ENCODE measurements around the gene PRKN.

The PRKN gene

GRCh38 chr6:162602759-162603158 lies 124.8 kb downstream of the PRKN start:
- TF ChIP-seq EZH2phosphoT487 (IDR thresholded peaks at IDR 0.05; ENCODE audit: low read length): no peak
- TF ChIP-seq CTCF (IDR thresholded peaks at IDR 0.05; ENCODE audit: low read length): no peak
- TF ChIP-seq EZH2 (optimal IDR thresholded peaks at IDR 0.05; ENCODE audit: low read depth, low read length): no peak
- Histone ChIP-seq H3K9ac (ENCODE audit: low read length) (no peak overlapping the region), H3K27me3 (replicated peaks; ENCODE audit: insufficient read depth, low read length) (no peaks in the 10 kb centered on the region), H3K79me2 (ENCODE audit: low read length) (no peaks in the 10 kb centered on the region), H3K4me1 (ENCODE audit: low read length) (no peaks in the 10 kb centered on the region), H2AFZ (ENCODE audit: low read length) (no peak overlapping the region), H3F3A (ENCODE audit: insufficient read depth, low read length) (no peaks in the 10 kb centered on the region), H3K9me3 (replicated peaks; ENCODE audit: insufficient read depth, low read length) (no peaks in the 10 kb centered on the region), H4K20me1 (ENCODE audit: insufficient read depth, low read length) (no peaks in the 10 kb centered on the region), H3K27ac (ENCODE audit: low read length) (no peak overlapping the region), H3K36me3 (replicated peaks; ENCODE audit: insufficient read depth, low read length) (no peaks in the 10 kb centered on the region), H3K9me2 (replicated peaks; ENCODE audit: insufficient read depth, low read length) (no peaks in the 10 kb centered on the region), H3K4me2 (ENCODE audit: low read depth, low read length) (no peak overlapping the region), H3K4me3 (ENCODE audit: low read length) (no peak overlapping the region)
- DNase-seq: no peak

DNA sequence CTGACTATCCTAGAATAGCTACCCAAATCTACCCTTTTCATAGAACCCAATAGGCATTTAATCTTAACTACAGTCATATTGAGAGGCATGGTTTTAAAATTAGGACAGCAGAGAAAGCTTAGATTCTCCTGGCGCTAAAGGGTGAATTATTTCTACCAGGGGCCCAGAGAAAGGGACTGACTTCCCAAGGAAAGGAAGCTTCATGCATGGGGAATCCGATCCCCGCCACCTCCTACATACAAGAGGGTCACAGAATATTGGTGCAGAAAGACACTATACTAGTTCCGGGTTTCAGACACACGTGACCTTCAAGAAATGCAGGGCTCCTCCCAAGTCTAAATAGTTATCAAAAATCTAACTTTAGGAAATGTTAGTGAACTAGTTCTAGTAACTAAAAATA lies 130.9 kb downstream of the PRKN start:
- Histone ChIP-seq H3K4me1 (ENCODE audit: low read length) (no peaks in the 10 kb centered on the region), H3K79me2 (ENCODE audit: low read length) (no peaks in the 10 kb centered on the region), H3K9ac (ENCODE audit: low read length) (no peak overlapping the region), H3K4me3 (ENCODE audit: low read length) (no peak overlapping the region), H3K4me2 (ENCODE audit: low read depth, low read length) (no peak overlapping the region), H3K27ac (ENCODE audit: low read length) (no peak overlapping the region), H2AFZ (ENCODE audit: low read length) (no peak overlapping the region), H3K27me3 (replicated peaks; ENCODE audit: insufficient read depth, low read length) (no peaks in the 10 kb centered on the region), H3K36me3 (replicated peaks; ENCODE audit: insufficient read depth, low read length) (no peaks in the 10 kb centered on the region), H3K9me3 (replicated peaks; ENCODE audit: insufficient read depth, low read length) (no peaks in the 10 kb centered on the region), H3K9me2 (replicated peaks; ENCODE audit: insufficient read depth, low read length) (no peaks in the 10 kb centered on the region), H3F3A (ENCODE audit: insufficient read depth, low read length) (no peaks in the 10 kb centered on the region), H4K20me1 (ENCODE audit: insufficient read depth, low read length) (no peaks in the 10 kb centered on the region)
- TF ChIP-seq EZH2phosphoT487 (IDR thresholded peaks at IDR 0.05; ENCODE audit: low read length) (no peak), CTCF (IDR thresholded peaks at IDR 0.05; ENCODE audit: low read length) (no peak), EZH2 (optimal IDR thresholded peaks at IDR 0.05; ENCODE audit: low read depth, low read length) (no peak)
- no peak for DNase-seq

DNA sequence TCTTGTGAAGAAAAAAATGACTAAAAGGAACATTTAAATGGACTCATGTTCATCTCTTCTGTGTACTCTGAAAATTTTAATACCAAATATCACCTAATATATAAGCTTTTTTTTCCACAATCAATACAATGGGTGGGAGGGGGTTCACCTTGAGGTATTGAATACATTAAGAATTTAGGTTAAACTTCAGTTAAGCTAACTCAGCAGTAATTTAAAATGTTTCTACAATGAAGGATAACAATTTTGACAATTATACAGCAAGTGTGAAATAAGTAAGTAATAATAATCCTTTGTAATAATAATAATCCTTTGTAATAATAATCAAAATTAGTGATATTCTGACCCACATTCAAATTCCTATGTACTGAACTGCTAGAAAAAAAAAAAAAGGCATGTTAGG lies 136.0 kb downstream of the PRKN start:
- TF ChIP-seq CTCF (IDR thresholded peaks at IDR 0.05; ENCODE audit: low read length) (no peak), EZH2 (optimal IDR thresholded peaks at IDR 0.05; ENCODE audit: low read depth, low read length) (no peak)
- Histone ChIP-seq H3K9me3 (replicated peaks; ENCODE audit: insufficient read depth, low read length) (no peaks in the 10 kb centered on the region), H4K20me1 (ENCODE audit: insufficient read depth, low read length) (no peaks in the 10 kb centered on the region), H3K9ac (ENCODE audit: low read length) (no peak overlapping the region), H3K27me3 (replicated peaks; ENCODE audit: insufficient read depth, low read length) (no peaks in the 10 kb centered on the region), H3K79me2 (ENCODE audit: low read length) (no peaks in the 10 kb centered on the region), H3K27ac (ENCODE audit: low read length) (no peak overlapping the region), H3K4me3 (ENCODE audit: low read length) (no peak overlapping the region), H3K36me3 (replicated peaks; ENCODE audit: insufficient read depth, low read length) (no peaks in the 10 kb centered on the region), H3K4me2 (ENCODE audit: low read depth, low read length) (no peak overlapping the region), H3F3A (ENCODE audit: insufficient read depth, low read length) (no peaks in the 10 kb centered on the region), H3K4me1 (ENCODE audit: low read length) (no peaks in the 10 kb centered on the region), H3K9me2 (replicated peaks; ENCODE audit: insufficient read depth, low read length) (no peaks in the 10 kb centered on the region), H2AFZ (ENCODE audit: low read length) (no peak overlapping the region)
- DNase-seq: no peak
